ENCODE measurements around the gene WDR82.

The WDR82 gene

GRCh38 chr3:52240886-52241370 lies 37.5 kb downstream of the WDR82 start:
- H3K27ac ChIP-seq = peak overlapping the region; percentile 98; the same call in 1 of the 2 replicates
- TF ChIP-seq Cebpa-rat (IDR thresholded peaks at IDR 0.05) = no peak

GRCh38 chr3:52240059-52240885 lies 38.2 kb downstream of the WDR82 start:
- H3K9ac ChIP-seq = peak overlapping the region; percentile 97
- no peaks in the 10 kb centered on the region for H3K9me3 ChIP-seq
- TF ChIP-seq Cebpa-rat (IDR thresholded peaks at IDR 0.05) = no peak
- H3K27ac ChIP-seq = peak overlapping the region; percentile 98
- peak overlapping the region; percentile 95 for H3K4me3 ChIP-seq
- H3K4me2 ChIP-seq = peak overlapping the region; percentile 90
- H3K27me3 ChIP-seq = no peaks in the 10 kb centered on the region
- H3K36me3 ChIP-seq = 0 out of 2 replicates have a peak, but pooled peaks cover 4% of the 10 kb centered on the region
- peaks cover 24% of the 10 kb centered on the region for H4K20me1 ChIP-seq
- peaks cover 77% of the 10 kb centered on the region for H3K4me1 ChIP-seq

More at GRCh38 chr3:52240886-52241370, 37.5 kb downstream of the WDR82 start:
- H3K4me2 ChIP-seq = peak overlapping the region; percentile 90
- no peak overlapping the region for H3K4me3 ChIP-seq
- no peak overlapping the region for H3K9ac ChIP-seq
- H3K27me3 ChIP-seq = no peaks in the 10 kb centered on the region
- H3K9me3 ChIP-seq = no peaks in the 10 kb centered on the region
- no peaks in the 10 kb centered on the region for H3K36me3 ChIP-seq
- H3K4me1 ChIP-seq = peaks cover 77% of the 10 kb centered on the region
- peaks cover 24% of the 10 kb centered on the region for H4K20me1 ChIP-seq

GRCh38 chr3:52238761-52239701 lies 39.4 kb downstream of the WDR82 start, which contains the start of gene TWF2:
Gene TWF2 (minus strand): TSS chr3:52239158. CDS start chr3:52239016, 142 bp downstream.
- peak within 1 kb of the TSS; percentile 98 for H3K27ac ChIP-seq
- H3K4me1 ChIP-seq = peaks cover 75% of the 10 kb centered on the region
- peaks cover 24% of the 10 kb centered on the region for H4K20me1 ChIP-seq
- H3K27me3 ChIP-seq = no peaks in the 10 kb centered on the region
- H3K4me2 ChIP-seq = peak within 1 kb of the TSS; percentile 90
- H3K9me3 ChIP-seq = no peaks in the 10 kb centered on the region
- H3K36me3 ChIP-seq = peaks cover 16% of the 10 kb centered on the region
- TF ChIP-seq Cebpa-rat (IDR thresholded peaks at IDR 0.05) = no peak
- peak within 1 kb of the TSS; percentile 95 for H3K4me3 ChIP-seq
- peak within 1 kb of the TSS; percentile 97 for H3K9ac ChIP-seq

- peaks cover 75% of the 10 kb centered on the region for H3K4me1 ChIP-seq
- peak overlapping the region; percentile 95 for H3K4me3 ChIP-seq
- no peaks in the 10 kb centered on the region for H3K9me3 ChIP-seq
- no peaks in the 10 kb centered on the region for H3K27me3 ChIP-seq
- H3K36me3 ChIP-seq = peaks cover 19% of the 10 kb centered on the region
- peak overlapping the region; percentile 90 for H3K4me2 ChIP-seq
- no peak for TF ChIP-seq Cebpa-rat (IDR thresholded peaks at IDR 0.05)
- peaks cover 24% of the 10 kb centered on the region for H4K20me1 ChIP-seq
- peak overlapping the region; percentile 98 for H3K27ac ChIP-seq
- peak overlapping the region; percentile 97 for H3K9ac ChIP-seq
Measured at GRCh38 chr3:52238193-52238760, 40.2 kb downstream of the WDR82 start.

GRCh38 chr3:52237657-52238172 lies 40.7 kb downstream of the WDR82 start:
- no peaks in the 10 kb centered on the region for H3K9me3 ChIP-seq
- H3K4me3 ChIP-seq = peak overlapping the region; percentile 95
- peaks cover 81% of the 10 kb centered on the region for H3K4me1 ChIP-seq
- H3K36me3 ChIP-seq = peaks cover 19% of the 10 kb centered on the region
- peak overlapping the region; percentile 90 for H3K4me2 ChIP-seq
- peak overlapping the region; percentile 97 for H3K9ac ChIP-seq
- H3K27ac ChIP-seq = peak overlapping the region; percentile 98
- H4K20me1 ChIP-seq = peaks cover 24% of the 10 kb centered on the region
- no peak for TF ChIP-seq Cebpa-rat (IDR thresholded peaks at IDR 0.05)
- H3K27me3 ChIP-seq = no peaks in the 10 kb centered on the region

GRCh38 chr3:52237006-52237656 lies 41.3 kb downstream of the WDR82 start:
- H3K36me3 ChIP-seq = peaks cover 19% of the 10 kb centered on the region
- peak overlapping the region; percentile 90 for H3K4me2 ChIP-seq
- no peak for TF ChIP-seq Cebpa-rat (IDR thresholded peaks at IDR 0.05)
- H3K9ac ChIP-seq = peak overlapping the region; percentile 97
- peak overlapping the region; percentile 95 for H3K4me3 ChIP-seq
- H3K9me3 ChIP-seq = no peaks in the 10 kb centered on the region
- peaks cover 87% of the 10 kb centered on the region for H3K4me1 ChIP-seq
- H3K27ac ChIP-seq = peak overlapping the region; percentile 98
- no peaks in the 10 kb centered on the region for H3K27me3 ChIP-seq
- H4K20me1 ChIP-seq = peaks cover 26% of the 10 kb centered on the region

- Histone ChIP-seq H3K27me3 (no peaks in the 10 kb centered on the region), H3K27ac (0 out of 2 replicates have a peak overlapping the region, but pooled peaks have one; percentile 98), H3K36me3 (peaks cover 19% of the 10 kb centered on the region), H3K4me2 (peak overlapping the region; percentile 90), H3K4me1 (peaks cover 88% of the 10 kb centered on the region), H3K9me3 (no peaks in the 10 kb centered on the region), H4K20me1 (peaks cover 33% of the 10 kb centered on the region), H3K4me3 (no peak overlapping the region), H3K9ac (peak overlapping the region; percentile 97; the same call in 1 of the 2 replicates)
- TF ChIP-seq Cebpa-rat (IDR thresholded peaks at IDR 0.05) = no peak
Measured at GRCh38 chr3:52236424-52236886, 42.0 kb downstream of the WDR82 start.
